Neural cell (in vitro differentiated cells): ENCODE measurements around the gene EIF2A. TPM values are rescaled to one million over a fixed set of nuclear protein-coding genes. Genes with fewer than 3 reads are reported as not detected.

Source experiments
- H2AFZ ChIP-seq: fragments of 200-600, 300-800 bp; sonication (generic), shearing (Covaris generic); 2 replicates; pipeline ENCODE4 v1.6.0; 2014; ENCODE audit warnings: low read depth, mild to moderate bottlenecking, antibody characterized with exemption, low read length, moderate library complexity
- H3F3A ChIP-seq: fragments of 200-600 bp; shearing (Covaris generic); 2 replicates; pipeline ENCODE4 v1.6.1; 2016; ENCODE audit warnings: mild to moderate bottlenecking, moderate library complexity, mixed read lengths, antibody characterized with exemption, low read length; ENCODE audit not compliant: insufficient read depth, poor library complexity, severe bottlenecking
- H3K27ac ChIP-seq: fragments of 200-600, 300-800 bp; sonication (generic), shearing (Covaris generic); 2 replicates; pipeline ENCODE4 v1.5.1; 2014; ENCODE audit warnings: mild to moderate bottlenecking, low read length, moderate library complexity
- H3K27me3 ChIP-seq: fragments of 300-800, 200-600 bp; sonication (generic), shearing (Covaris generic); 2 replicates; pipeline ENCODE4 v1.6.0; 2014; ENCODE audit warnings: mild to moderate bottlenecking, low read depth, low read length, moderate library complexity; ENCODE audit not compliant: insufficient read depth
- H3K36me3 ChIP-seq: fragments of 300-800, 200-600 bp; sonication (generic), shearing (Covaris generic); 2 replicates; pipeline ENCODE4 v1.5.1; 2014; ENCODE audit warnings: mild to moderate bottlenecking, antibody characterized with exemption, low read length, moderate library complexity; ENCODE audit not compliant: insufficient read depth
- H3K4me2 ChIP-seq: fragments of 300-800, 200-600 bp; sonication (generic), shearing (Covaris generic); 2 replicates; pipeline ENCODE4 v1.6.0; 2014; ENCODE audit warnings: mild to moderate bottlenecking, low read length
- H3K4me3 ChIP-seq: fragments of 300-800, 200-600 bp; sonication (generic), shearing (Covaris generic); 2 replicates; pipeline ENCODE4 v1.5.1; 2014; ENCODE audit warnings: mild to moderate bottlenecking, low read length, moderate library complexity
- H3K79me2 ChIP-seq: fragments of 200-600 bp; shearing (Covaris generic); replicated peaks from 2 replicates; pipeline ENCODE4 v1.6.0; 2014; ENCODE audit warnings: mild to moderate bottlenecking, low read length, moderate library complexity; ENCODE audit not compliant: insufficient read depth
- H3K9ac ChIP-seq: fragments of 300-800, 200-600 bp; sonication (generic), shearing (Covaris generic); 2 replicates; pipeline ENCODE4 v1.6.1; 2016; ENCODE audit warnings: mild to moderate bottlenecking, low read length, mixed read lengths
- H3K9me2 ChIP-seq: fragments of 200-600 bp; shearing (Covaris generic); 2 replicates; pipeline ENCODE4 v1.6.1; 2016; ENCODE audit warnings: mild to moderate bottlenecking, low read length, mixed read lengths; ENCODE audit not compliant: insufficient read depth
- H3K9me3 ChIP-seq: fragments of 200-600, 300-800 bp; sonication (generic), shearing (Covaris generic); 2 replicates; pipeline ENCODE4 v1.6.1; 2016; ENCODE audit warnings: mild to moderate bottlenecking, mixed run types, low read length, moderate library complexity, mixed read lengths
- H4K20me1 ChIP-seq: fragments of 200-600 bp; shearing (Covaris generic); 2 replicates; pipeline ENCODE4 v1.6.1; 2016; ENCODE audit warnings: mild to moderate bottlenecking, mixed run types; ENCODE audit not compliant: insufficient read depth
- EP300 ChIP-seq: fragments of 450-650 bp; conservative IDR thresholded peaks from 2 replicates; pipeline ENCODE4 v1.6.1; 2014; ENCODE audit warnings: antibody characterized with exemption, mild to moderate bottlenecking, moderate library complexity; ENCODE audit not compliant: poor library complexity, severe bottlenecking
- EZH2 ChIP-seq: fragments of 200-600, 300-800 bp; shearing (Covaris generic), sonication (generic); IDR thresholded peaks from 2 replicates; pipeline ENCODE4 v1.6.1; 2014; ENCODE audit warnings: antibody characterized with exemption, low read length, borderline replicate concordance, mild to moderate bottlenecking; ENCODE audit not compliant: insufficient read depth, poor library complexity, severe bottlenecking
- MXI1 ChIP-seq: fragments of 450-650 bp; conservative IDR thresholded peaks from 2 replicates; pipeline ENCODE4 v1.6.1; 2014; ENCODE audit warnings: antibody characterized with exemption, mild to moderate bottlenecking; ENCODE audit not compliant: poor library complexity, severe bottlenecking
- POLR2AphosphoS5 ChIP-seq: IDR thresholded peaks from 2 replicates; pipeline ENCODE4 v1.6.1; 2012
- RAD21 ChIP-seq: fragments of 450-650 bp; conservative IDR thresholded peaks from 2 replicates; pipeline ENCODE4 v1.6.1; 2014; ENCODE audit warnings: antibody characterized with exemption, mild to moderate bottlenecking, moderate library complexity
- SMC3 ChIP-seq: fragments of 450-650 bp; conservative IDR thresholded peaks from 2 replicates; pipeline ENCODE4 v1.6.1; 2014; ENCODE audit warnings: antibody characterized with exemption, mild to moderate bottlenecking, moderate library complexity; ENCODE audit not compliant: poor library complexity
- TAF1 ChIP-seq: IDR thresholded peaks from 2 replicates; pipeline ENCODE4 v1.6.1; 2012; ENCODE audit warnings: low read depth
- polyA plus RNA-seq: library from polyadenylated mRNA; depleted of rRNA; stranded (reverse); fragments of >200 nt; gene quantifications from 2 replicates; pipeline ENCODE4 v1.2.3, GENCODE V29; 2014
- TF ChIP-seq, protein P1 (sequence below): IDR thresholded peaks from 2 replicates; pipeline ENCODE4 v1.6.1; 2012; ENCODE audit warnings: borderline replicate concordance
- TF ChIP-seq, protein P2 (sequence below): fragments of 450-650 bp; IDR thresholded peaks from 2 replicates; pipeline ENCODE4 v1.5.1; 2014; ENCODE audit warnings: antibody characterized with exemption, mild to moderate bottlenecking, moderate library complexity; ENCODE audit not compliant: poor library complexity, severe bottlenecking

The EIF2A gene
- polyA plus RNA-seq, 1 donor from 2014 or later, result 82.6 TPM

DNA sequence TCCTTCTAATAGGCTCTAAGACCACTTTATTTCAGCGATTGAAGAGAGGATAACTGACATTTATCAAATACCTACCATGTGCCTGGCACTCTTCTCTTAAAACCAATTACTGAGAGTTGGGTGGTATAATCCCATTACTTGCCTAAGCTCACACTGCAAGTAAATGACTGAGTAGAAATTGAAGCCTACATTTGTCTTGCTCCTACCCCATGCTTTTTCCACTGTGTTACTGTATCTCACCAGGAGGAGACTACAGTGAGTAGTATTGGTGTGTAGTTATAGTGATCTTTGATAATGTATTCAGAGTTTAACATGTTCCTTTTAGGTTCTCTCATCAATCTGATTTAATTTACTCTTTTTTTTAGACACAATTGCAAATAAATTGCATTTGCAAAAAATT is 20.7 kb downstream of the EIF2A start:
- no peaks in the 10 kb centered on the region for H4K20me1 ChIP-seq
- H3K27me3 ChIP-seq, result no peaks in the 10 kb centered on the region
- no peaks in the 10 kb centered on the region for H3F3A ChIP-seq
- TF ChIP-seq SMC3 (no peak), EZH2 (no peak), EP300 (no peak), POLR2AphosphoS5 (no peak)
- TF ChIP-seq, protein P1, sequence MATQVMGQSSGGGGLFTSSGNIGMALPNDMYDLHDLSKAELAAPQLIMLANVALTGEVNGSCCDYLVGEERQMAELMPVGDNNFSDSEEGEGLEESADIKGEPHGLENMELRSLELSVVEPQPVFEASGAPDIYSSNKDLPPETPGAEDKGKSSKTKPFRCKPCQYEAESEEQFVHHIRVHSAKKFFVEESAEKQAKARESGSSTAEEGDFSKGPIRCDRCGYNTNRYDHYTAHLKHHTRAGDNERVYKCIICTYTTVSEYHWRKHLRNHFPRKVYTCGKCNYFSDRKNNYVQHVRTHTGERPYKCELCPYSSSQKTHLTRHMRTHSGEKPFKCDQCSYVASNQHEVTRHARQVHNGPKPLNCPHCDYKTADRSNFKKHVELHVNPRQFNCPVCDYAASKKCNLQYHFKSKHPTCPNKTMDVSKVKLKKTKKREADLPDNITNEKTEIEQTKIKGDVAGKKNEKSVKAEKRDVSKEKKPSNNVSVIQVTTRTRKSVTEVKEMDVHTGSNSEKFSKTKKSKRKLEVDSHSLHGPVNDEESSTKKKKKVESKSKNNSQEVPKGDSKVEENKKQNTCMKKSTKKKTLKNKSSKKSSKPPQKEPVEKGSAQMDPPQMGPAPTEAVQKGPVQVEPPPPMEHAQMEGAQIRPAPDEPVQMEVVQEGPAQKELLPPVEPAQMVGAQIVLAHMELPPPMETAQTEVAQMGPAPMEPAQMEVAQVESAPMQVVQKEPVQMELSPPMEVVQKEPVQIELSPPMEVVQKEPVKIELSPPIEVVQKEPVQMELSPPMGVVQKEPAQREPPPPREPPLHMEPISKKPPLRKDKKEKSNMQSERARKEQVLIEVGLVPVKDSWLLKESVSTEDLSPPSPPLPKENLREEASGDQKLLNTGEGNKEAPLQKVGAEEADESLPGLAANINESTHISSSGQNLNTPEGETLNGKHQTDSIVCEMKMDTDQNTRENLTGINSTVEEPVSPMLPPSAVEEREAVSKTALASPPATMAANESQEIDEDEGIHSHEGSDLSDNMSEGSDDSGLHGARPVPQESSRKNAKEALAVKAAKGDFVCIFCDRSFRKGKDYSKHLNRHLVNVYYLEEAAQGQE, result no peak
- TF ChIP-seq, protein P2, sequence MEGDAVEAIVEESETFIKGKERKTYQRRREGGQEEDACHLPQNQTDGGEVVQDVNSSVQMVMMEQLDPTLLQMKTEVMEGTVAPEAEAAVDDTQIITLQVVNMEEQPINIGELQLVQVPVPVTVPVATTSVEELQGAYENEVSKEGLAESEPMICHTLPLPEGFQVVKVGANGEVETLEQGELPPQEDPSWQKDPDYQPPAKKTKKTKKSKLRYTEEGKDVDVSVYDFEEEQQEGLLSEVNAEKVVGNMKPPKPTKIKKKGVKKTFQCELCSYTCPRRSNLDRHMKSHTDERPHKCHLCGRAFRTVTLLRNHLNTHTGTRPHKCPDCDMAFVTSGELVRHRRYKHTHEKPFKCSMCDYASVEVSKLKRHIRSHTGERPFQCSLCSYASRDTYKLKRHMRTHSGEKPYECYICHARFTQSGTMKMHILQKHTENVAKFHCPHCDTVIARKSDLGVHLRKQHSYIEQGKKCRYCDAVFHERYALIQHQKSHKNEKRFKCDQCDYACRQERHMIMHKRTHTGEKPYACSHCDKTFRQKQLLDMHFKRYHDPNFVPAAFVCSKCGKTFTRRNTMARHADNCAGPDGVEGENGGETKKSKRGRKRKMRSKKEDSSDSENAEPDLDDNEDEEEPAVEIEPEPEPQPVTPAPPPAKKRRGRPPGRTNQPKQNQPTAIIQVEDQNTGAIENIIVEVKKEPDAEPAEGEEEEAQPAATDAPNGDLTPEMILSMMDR, result no peak
- H3K9me3 ChIP-seq, result no peaks in the 10 kb centered on the region
- no peak overlapping the region for H3K4me2 ChIP-seq
- H3K4me3 ChIP-seq, result no peak overlapping the region
- H3K79me2 ChIP-seq, result no peaks in the 10 kb centered on the region
- H2AFZ ChIP-seq, result no peak overlapping the region
- H3K9me2 ChIP-seq, result no peaks in the 10 kb centered on the region
- H3K9ac ChIP-seq, result no peak overlapping the region
- H3K27ac ChIP-seq, result no peak overlapping the region
- H3K36me3 ChIP-seq, result peaks cover 8% of the 10 kb centered on the region

DNA sequence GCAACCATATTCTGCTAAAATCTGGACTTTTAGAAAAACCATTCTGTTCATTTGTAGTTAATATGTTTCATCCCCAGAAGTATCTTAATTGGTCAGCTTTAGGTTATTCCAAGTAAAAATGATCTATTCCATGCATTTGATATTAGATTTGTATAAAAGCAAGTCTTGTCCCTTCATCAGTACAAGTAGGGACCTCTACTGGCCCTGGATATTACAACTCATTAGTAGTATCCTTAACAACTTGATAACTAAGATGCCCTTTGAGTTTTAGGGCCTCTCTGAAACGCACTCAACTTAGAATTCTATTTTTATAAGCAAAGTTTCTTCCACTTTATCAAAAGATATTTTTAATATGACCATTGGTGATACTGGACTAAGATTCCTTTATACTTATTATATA is 31.3 kb downstream of the EIF2A start:
- no peaks in the 10 kb centered on the region for H3K79me2 ChIP-seq

More for the DNA sequence above, 31.3 kb downstream of the EIF2A start:
- H3K4me2 ChIP-seq, result no peak overlapping the region
- TF ChIP-seq POLR2AphosphoS5 (no peak), RAD21 (no peak), MXI1 (no peak), EP300 (no peak), SMC3 (no peak), TAF1 (no peak), EZH2 (no peak)
- TF ChIP-seq, protein P1, result no peak
- TF ChIP-seq, protein P2, result no peak
- H4K20me1 ChIP-seq, result no peaks in the 10 kb centered on the region
- H3K27ac ChIP-seq, result no peak overlapping the region
- no peak overlapping the region for H2AFZ ChIP-seq
- no peaks in the 10 kb centered on the region for H3K9me2 ChIP-seq
- no peaks in the 10 kb centered on the region for H3F3A ChIP-seq
- H3K36me3 ChIP-seq, result no peaks in the 10 kb centered on the region
- no peaks in the 10 kb centered on the region for H3K27me3 ChIP-seq
- H3K4me3 ChIP-seq, result no peak overlapping the region
- no peaks in the 10 kb centered on the region for H3K9me3 ChIP-seq
- no peak overlapping the region for H3K9ac ChIP-seq
